Activated naive CD4-positive, alpha-beta T cell (primary cell): ENCODE measurements around the gene GOLM1.
"Not testable (repeated sequence)": the region's sequence is repeated elsewhere in the genome, so short reads cannot be mapped to it uniquely, and the experiment has no call there.

Experiments
- DNase-seq, 4 experiments: peaks; one replicate each; lab custom pipeline; 2025; lab: John Stamatoyannopoulos, UW

Gene GOLM1

DNA sequence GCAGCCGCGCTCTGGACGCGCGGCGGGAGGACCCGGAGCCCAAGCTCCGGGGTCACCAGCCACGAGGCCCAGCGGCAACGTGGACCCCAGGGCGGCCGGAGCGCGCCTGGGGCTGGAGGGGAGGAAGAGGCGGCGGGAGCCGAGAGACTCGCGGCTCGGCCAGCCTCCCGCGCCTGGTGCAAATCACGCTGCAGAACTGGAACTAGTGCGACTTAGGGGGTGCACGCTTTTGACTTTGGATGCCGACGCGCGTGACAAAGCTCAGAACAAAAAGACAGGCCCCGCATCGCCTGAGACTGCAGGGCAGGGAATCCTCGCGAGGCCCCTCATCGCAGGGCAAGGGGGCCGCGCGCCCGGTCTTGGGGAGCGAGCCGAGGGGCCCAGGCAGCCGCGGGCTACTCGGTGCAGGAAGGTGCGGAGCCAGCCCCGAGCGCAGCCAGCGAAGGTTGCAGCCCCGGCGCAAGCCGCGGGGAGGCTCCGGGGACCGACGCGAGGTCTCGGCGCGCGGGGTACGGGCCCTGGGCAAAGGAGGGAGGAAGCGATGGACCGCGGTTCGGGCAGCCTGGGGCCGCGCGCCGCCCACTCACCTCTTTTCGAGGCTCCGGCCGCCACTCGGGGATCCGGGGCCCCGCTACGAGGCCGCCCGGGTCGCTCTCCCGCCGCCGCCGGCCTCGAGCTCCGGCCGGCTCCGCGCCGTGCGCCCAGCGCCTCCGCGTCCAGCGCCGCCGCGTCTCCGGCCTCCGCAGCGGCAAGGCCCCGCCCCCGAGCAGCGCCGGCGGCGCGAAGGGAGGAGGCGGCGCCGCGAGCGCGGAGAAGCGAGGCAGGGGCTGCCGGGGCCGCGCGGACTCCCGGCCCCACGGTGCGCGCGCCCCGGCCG lies at the start of gene GOLM1:
TSS of gene GOLM1 (minus strand) at position 735 of the 877 bp plus-strand sequence. CDS start 20,238 bp downstream, outside the sequence.
- no peak for DNase-seq

DNA sequence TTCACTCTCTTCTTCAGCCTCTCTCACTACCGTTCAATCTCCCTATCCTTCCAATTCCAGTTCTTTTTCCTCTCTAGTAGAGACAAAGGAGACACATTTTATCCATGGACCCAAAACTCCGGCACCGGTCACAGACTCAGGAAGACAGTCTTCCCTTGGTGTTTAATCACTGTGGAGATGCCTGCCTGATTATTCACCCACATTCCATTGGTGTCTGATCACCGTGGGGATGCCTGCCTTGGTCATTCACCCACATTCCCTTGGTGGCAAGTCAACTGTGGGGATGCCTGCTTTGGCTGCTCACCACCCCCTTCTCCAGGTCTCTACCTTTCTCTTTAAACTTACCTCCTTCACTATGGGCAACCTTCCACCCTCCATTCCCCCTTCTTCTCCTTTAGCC lies 47.3 kb upstream of the GOLM1 start:
- not testable (repeated sequence) for DNase-seq

GRCh38 chr9:86145960-86146359 lies 46.6 kb upstream of the GOLM1 start:
- DNase-seq = not testable (repeated sequence)

GRCh38 chr9:86142973-86143372 lies 43.6 kb upstream of the GOLM1 start:
- DNase-seq = no peak

GRCh38 chr9:86141843-86142242 lies 42.5 kb upstream of the GOLM1 start:
- DNase-seq = no peak

- DNase-seq = no peak
Measured at GRCh38 chr9:86135371-86135770, 36.0 kb upstream of the GOLM1 start.

DNA sequence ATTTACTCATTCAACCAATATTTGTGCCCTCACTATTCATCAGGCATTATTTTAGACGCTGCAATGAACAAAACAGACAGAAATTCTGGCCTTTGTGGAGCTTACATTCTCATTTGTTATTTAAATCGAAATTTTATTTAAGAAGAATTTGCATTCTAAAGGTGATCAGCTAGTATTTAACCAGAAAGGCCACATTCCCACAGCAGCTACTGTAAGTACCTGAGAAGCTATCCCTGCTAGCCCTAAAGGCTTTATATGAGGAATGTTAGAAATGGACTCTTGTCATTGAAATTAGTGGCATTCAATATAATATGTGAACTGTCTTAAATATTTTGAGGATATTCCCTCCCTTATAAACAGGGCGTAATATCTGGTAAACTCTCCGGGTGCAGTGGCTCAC lies 35.0 kb upstream of the GOLM1 start:
- DNase-seq = no peak

DNA sequence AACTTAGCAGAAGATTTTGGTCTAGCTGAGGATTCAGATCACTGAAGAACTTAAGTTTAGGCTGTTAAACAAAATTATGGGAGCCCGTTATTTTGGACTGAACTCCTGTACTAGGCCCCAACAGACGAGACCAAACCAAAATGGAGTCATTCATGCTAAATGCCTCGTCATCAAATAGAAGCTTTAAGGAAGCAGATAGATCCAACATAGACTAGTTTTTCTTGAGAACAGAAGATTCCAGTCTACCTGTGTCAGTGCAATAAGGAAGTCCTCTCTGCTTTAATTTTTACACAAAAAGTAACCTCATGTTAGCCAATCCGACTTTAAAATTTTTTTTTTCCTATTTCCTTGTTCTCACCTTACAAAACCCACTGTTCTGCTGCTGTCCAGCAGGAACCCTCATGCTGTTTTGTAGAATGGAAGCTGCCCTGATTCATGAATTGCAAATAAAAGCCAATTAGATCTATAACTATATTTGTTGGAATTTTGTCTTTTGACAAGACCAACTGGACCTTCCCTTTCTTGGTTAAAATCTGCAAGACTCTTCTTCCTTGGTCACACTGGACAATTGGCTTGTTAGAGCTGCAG lies 29.0 kb upstream of the GOLM1 start:
- DNase-seq = no peak

DNA sequence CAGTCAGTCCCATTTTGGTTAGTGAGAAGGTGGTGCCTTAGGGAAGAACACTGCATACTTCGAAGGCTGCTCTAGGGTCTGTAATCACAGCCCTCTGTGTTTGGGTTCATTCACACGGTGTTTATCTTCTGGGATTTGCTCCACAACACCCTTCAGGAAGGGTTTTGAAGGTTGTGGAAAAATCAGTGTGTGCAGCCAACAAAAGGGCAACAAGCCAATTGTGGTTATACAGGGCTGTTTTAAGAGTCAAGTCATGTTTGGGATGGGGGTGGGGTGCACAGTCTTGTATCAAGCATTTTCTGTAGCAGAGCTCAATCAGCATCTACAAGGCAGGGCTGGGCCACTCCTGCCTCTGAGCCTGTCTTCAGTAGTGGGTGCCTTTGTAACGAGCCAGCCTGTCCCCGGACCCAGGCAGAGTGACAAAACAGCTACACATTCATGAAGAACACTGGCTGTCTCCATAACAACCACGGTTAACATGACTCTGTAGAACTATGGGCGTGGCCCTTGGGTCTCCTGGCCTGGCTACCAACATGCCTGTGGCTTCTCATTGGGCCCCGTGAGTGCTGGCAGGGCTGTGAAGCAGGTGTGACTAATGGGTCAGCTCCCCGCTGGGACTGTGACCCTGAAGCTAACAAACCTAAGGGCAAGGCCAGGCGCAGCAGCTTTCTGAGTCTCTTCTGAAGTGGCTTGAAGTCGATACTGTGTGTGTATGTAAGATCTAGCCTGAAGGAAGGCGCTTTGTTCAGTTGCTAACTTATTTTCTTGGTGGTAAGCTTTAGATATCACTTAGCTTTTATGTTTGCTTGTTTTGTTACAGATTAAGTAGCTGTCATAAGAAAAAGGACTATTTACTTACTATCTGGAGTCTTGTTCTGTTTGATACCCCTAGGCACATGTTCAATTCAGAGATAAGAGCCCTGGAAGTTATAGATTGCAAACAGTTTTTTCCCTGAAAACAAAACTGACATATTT lies 27.9 kb upstream of the GOLM1 start:
- DNase-seq = no peak

- DNase-seq = no peak
Measured at GRCh38 chr9:86122311-86122710, 23.0 kb upstream of the GOLM1 start.

- no peak for DNase-seq
Measured at GRCh38 chr9:86119457-86119856, 20.1 kb upstream of the GOLM1 start.

DNA sequence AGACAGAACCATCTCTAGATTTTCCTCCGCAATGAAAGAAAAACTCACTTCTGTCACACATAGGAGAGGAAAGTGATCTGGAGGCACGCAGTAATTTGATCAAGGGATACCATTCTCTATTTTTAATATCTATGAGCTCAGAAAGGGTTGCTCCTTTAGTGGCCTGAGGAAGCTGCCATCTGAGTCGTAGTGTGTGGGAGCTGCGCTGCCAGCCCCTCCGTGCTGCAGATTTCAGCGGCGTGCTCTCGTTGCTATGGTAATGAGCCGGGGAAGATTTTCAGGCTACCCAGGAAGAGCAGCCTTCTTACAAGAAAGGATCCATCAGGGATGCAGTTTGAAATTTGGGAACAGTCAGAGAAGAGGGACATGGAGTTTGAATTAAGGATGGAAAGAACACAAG lies 17.1 kb upstream of the GOLM1 start:
- no peak for DNase-seq

DNA sequence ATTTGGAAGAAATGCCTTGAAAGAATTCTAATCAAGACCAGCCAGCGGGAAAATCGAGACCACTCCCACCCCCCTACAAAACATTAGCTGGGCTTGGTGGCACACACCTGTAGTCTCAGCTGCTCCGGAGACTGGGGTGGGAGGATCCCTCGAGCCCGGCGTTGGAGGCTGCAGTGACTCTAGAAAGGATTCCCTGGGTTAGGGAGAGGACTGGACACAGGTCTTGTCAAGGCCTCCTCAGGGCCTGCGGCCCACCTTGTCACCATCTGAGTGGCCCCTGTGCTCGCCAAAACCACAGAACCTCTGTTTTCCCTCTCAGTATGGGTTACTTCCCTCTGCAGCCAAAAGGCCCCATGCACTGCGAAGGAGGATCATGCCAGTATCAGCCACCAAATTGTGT lies 16.5 kb upstream of the GOLM1 start:
- no peak for DNase-seq

DNA sequence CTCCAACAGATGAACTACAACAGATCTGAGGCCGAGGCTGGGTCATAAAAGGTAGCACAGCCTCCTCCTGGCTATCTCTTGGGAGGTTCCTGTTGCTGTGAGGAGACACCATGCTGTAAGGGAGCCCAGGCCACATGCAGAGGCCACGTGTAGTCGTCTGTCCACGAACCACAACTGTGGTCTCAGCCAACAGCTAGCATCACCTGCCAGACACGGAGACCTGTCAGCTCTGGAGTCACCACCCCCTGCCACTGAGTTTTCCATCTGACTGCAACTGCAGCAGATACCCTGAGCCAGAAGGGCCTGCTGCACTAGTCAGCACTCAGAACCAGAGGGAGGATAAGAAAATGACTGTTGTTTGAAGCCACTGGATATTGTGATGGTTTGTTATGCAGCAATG lies 12.7 kb upstream of the GOLM1 start:
- DNase-seq = no peak

GRCh38 chr9:86102626-86103025 lies 3.3 kb upstream of the GOLM1 start:
- DNase-seq = no peak

DNA sequence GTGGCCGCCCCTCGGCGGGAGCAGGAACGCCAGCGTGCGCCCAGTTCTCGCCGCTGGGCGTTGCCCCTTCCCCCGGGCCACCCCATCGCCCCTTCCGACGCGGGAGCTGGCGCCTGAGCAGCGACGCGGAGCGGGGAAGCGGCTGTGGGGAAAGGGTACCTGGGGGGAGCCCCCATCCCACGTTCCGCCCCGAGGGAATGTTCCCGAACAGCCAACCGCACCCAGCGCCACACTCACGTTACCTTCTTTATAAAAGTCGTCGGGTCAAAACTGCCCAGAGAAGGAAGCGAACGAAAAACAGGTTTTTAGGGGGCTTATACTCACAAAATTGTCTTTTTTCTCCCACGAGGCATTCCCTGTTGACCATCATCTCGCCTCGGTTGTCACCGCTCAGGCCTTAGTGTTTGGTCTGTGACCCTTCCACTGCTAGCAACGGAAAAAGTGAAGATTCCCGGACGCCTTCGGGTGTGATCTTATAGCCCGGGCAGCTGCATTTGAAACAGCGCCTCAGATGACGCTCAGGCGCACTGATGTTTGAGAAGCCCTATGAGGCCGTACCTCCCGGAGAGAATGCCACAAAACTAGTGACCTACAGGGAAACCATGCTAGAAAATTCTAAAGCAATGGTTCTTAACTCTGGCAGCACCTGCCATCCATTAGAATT lies 475 bp upstream of the GOLM1 start:
- no peak for DNase-seq

GRCh38 chr9:86097510-86098224 lies 1.7 kb downstream of the GOLM1 start:
- no peak for DNase-seq

GRCh38 chr9:86096386-86096785 lies 3.0 kb downstream of the GOLM1 start:
- no peak for DNase-seq

DNA sequence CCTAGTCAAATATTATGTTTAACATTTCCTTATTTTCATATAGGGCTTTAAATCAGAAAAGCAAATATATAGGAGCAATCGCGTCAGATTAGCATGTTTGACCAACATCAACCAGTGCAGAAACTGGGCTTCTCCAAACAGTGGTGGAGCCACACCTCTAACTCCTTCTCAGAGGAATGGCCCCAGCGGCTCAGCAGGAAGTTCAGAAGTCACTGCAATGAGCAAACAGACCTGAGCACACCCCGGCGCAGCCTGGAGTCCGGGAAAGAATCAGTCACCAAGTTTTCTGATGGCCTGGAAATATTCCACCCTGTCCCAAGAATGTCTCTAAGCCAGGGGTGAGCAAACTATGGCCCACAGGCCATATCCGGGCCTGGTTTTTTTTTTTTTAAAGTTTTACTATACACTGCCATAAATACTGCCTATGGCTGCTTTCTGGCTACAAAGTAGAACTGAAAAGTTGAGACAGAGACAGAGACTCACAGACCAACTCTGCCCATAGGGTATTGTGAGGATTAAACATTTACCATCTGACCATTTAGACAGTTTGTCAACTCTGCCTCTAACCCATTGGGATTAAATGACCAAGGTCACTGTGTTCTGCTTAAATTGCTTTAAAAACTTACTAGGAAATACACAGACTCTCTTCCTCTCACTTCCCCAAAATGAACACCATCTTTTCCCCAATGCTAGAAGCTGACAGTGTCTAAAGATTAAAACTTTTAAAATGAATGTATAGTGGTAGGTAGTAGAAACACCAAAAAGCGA lies 5.4 kb downstream of the GOLM1 start:
- DNase-seq = no peak

DNA sequence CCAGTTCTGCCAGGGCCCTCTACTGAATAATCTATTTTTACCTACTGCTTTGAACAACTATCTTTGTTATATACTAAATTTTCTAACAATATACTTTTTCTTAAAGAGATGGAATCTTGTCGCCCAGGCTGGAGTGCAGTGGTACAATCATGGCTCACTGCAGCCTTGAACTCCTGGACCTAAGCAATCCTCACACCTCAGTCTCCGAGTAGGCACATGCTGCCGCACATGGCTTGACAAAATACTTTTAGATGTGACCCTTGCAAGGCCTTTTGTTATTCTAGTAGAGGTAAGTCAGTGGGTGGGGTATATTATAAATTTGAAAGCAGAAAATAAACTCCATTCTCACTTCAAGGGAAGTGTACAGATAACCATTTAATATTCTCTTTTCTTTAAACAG lies 7.9 kb downstream of the GOLM1 start:
- no peak for DNase-seq
